H1 (cell line): ENCODE measurements around the gene GNB1.

Experiments used
- ASH2L ChIP-seq: fragments of 200-600, 300-600 bp; sonication (generic); IDR thresholded peaks from one replicate; pipeline ENCODE4 v1.7.1; 2017; ENCODE audit warnings: low read length
- CTCF ChIP-seq, 3 experiments: IDR thresholded peaks; 1 replicate in 2 of 3; 2 replicates in 1 of 3; pipeline versions ENCODE4 v1.5.1 to v1.6.1; 2011; ENCODE audit warnings: low read length in 3 of 3, mild to moderate bottlenecking in 3 of 3, inconsistent platforms in 2 of 3, low read depth in 1 of 3, moderate library complexity in 1 of 3; ENCODE audit not compliant: insufficient read depth in 1 of 3; ENCODE audit errors: control extremely low read depth in 1 of 3
- JUND ChIP-seq: IDR thresholded peaks from 2 replicates; pipeline ENCODE4 v1.6.1; 2011; ENCODE audit warnings: mild to moderate bottlenecking, improper control_type of control experiment, low read length
- PHF8 ChIP-seq: fragments of 200-600 bp; sonication (generic); conservative IDR thresholded peaks from 2 replicates; pipeline ENCODE4 v1.7.1; 2012; ENCODE audit warnings: low read depth, mild to moderate bottlenecking, inconsistent platforms, low read length, moderate library complexity
- POLR2A ChIP-seq, 2 experiments: IDR thresholded peaks; 1 replicate in 1 of 2; 2 replicates in 1 of 2; pipeline ENCODE4 v1.6.1; 2011; ENCODE audit warnings: low read depth in 2 of 2, low read length in 2 of 2, mild to moderate bottlenecking in 2 of 2; ENCODE audit errors: control extremely low read depth in 1 of 2
- SUZ12 ChIP-seq: fragments of 200-600 bp; sonication (generic); IDR thresholded peaks from 2 replicates; pipeline ENCODE4 v1.6.1; 2012; ENCODE audit warnings: mild to moderate bottlenecking, inconsistent platforms, low read length, moderate library complexity, mixed read lengths
- TEAD4 ChIP-seq: IDR thresholded peaks from 2 replicates; pipeline ENCODE4 v1.6.1; 2012; ENCODE audit warnings: low read depth, low read length, inconsistent platforms, mixed read lengths
- TF ChIP-seq, protein P1 (sequence below): IDR thresholded peaks from 2 replicates; pipeline ENCODE4 v1.6.1; 2012; ENCODE audit warnings: inconsistent platforms

- no peak for TF ChIP-seq JUND
- no peak for TF ChIP-seq CTCF (IDR thresholded peaks at IDR 0.05; ENCODE audit: control extremely low read depth in 1 of 3, insufficient read depth in 1 of 3, low read depth in 1 of 3, low read length in 3 of 3)
- TF ChIP-seq ASH2L = no peak
- TF ChIP-seq, protein P1, sequence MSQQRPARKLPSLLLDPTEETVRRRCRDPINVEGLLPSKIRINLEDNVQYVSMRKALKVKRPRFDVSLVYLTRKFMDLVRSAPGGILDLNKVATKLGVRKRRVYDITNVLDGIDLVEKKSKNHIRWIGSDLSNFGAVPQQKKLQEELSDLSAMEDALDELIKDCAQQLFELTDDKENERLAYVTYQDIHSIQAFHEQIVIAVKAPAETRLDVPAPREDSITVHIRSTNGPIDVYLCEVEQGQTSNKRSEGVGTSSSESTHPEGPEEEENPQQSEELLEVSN = no peak
- TF ChIP-seq TEAD4 = no peak
- no peak for TF ChIP-seq POLR2A (IDR thresholded peaks at IDR 0.05; ENCODE audit: control extremely low read depth in 1 of 2, low read depth in 2 of 2, low read length in 2 of 2)
- TF ChIP-seq SUZ12 = no peak
- no peak for TF ChIP-seq PHF8
These were observed 36.9 kb upstream of the GNB1 start for GRCh38 chr1:1927751-1928150.
